Measurements from ENCODE around the gene ACOT7. TPM values are rescaled to one million over a fixed set of nuclear protein-coding genes. Genes with fewer than 3 reads are reported as not detected.
A peak's percentile ranks its signal among the peaks of the same experiment; 100 is the strongest.

The ACOT7 gene
- total RNA-seq, 1 donor from 2014 or later, result 35.1 TPM

DNA sequence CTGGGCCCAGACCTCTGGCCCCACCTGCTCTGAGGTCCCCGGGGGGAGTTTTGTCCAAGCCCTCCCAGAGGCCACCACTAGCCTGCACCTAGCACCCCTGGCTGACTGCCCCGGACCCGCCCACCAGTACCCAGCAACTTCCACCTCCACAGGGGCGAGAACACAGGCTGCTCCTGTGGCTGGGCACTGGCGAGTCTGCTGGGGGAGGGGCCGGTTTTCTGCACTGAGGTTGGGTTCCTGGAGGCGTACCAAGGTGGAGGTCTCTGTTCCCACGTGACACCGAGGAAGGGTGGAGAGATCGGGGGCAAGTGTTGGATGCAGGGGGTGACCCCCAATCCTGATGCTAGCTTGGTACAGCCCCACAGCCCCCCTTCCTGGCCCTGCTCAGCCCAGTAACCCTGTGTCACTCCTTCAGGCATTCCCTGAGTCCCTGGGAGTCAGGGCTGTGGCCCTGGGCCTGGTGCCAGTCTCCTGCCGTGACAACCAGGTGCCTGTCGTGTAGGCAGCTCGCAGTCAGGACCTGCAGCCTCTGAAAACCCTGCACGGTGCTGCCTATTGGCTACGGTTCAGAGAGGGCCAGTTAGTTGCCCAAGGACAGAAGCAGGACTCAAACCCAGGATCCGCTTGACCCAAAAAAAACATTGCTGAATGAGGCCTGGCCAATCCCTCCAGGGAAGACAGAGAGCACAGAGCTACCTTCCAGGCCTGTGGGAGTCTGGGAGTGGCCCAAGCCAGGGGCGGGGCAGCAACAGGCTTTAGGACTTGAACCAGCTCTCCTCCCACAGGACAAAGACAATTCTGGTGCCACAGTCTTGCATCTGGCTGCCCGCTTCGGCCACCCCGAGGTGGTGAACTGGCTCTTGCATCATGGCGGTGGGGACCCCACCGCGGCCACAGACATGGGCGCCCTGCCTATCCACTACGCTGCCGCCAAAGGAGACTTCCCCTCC lies 34.1 kb upstream of the ACOT7 start:
- no peak overlapping the region for H3K27ac Mint-ChIP-seq (ENCODE audit: unreplicated experiment)
- TF ChIP-seq, protein P1, sequence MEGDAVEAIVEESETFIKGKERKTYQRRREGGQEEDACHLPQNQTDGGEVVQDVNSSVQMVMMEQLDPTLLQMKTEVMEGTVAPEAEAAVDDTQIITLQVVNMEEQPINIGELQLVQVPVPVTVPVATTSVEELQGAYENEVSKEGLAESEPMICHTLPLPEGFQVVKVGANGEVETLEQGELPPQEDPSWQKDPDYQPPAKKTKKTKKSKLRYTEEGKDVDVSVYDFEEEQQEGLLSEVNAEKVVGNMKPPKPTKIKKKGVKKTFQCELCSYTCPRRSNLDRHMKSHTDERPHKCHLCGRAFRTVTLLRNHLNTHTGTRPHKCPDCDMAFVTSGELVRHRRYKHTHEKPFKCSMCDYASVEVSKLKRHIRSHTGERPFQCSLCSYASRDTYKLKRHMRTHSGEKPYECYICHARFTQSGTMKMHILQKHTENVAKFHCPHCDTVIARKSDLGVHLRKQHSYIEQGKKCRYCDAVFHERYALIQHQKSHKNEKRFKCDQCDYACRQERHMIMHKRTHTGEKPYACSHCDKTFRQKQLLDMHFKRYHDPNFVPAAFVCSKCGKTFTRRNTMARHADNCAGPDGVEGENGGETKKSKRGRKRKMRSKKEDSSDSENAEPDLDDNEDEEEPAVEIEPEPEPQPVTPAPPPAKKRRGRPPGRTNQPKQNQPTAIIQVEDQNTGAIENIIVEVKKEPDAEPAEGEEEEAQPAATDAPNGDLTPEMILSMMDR (IDR thresholded peaks at IDR 0.05; ENCODE audit: unreplicated experiment), result no peak
- no peak overlapping the region for H3K4me3 Mint-ChIP-seq (ENCODE audit: unreplicated experiment)

DNA sequence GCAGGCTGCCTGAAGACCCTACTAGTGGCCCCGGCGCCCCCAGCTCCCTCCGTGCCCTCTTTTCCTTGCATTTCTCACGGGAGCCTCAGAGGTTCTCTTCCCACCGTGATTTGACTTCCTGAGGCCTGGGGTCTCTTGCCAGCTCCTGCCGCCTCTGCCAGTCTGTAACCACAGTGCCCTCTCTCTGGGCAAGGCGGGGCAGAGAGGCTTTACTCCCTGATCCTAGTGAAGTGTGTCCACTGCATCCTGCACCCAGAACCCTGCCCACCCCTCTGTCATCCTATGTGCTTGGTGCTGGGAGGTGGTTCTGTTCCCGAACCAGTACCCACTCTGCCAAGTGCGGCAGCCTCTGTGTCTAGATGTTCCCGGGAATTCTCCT lies 33.4 kb upstream of the ACOT7 start:
- Mint-ChIP-seq H3K4me1 (ENCODE audit: unreplicated experiment) (no peaks in the 10 kb centered on the region), H3K27ac (ENCODE audit: unreplicated experiment) (no peak overlapping the region), H3K9me3 (ENCODE audit: unreplicated experiment) (no peaks in the 10 kb centered on the region), H3K36me3 (ENCODE audit: low read depth, unreplicated experiment) (no peaks in the 10 kb centered on the region), H3K27me3 (ENCODE audit: unreplicated experiment) (peaks cover 21% of the 10 kb centered on the region), H3K4me3 (ENCODE audit: unreplicated experiment) (no peak overlapping the region)
- DNase-seq (ENCODE audit: low spot score), result no peak
- TF ChIP-seq, protein P1 (IDR thresholded peaks at IDR 0.05; ENCODE audit: unreplicated experiment), result no peak

More for the DNA sequence above, 34.1 kb upstream of the ACOT7 start:
- DNase-seq (ENCODE audit: low spot score), result no peak
- Mint-ChIP-seq H3K36me3 (ENCODE audit: low read depth, unreplicated experiment) (no peaks in the 10 kb centered on the region), H3K27me3 (ENCODE audit: unreplicated experiment) (peaks cover 21% of the 10 kb centered on the region), H3K9me3 (ENCODE audit: unreplicated experiment) (no peaks in the 10 kb centered on the region), H3K4me1 (ENCODE audit: unreplicated experiment) (no peaks in the 10 kb centered on the region)

DNA sequence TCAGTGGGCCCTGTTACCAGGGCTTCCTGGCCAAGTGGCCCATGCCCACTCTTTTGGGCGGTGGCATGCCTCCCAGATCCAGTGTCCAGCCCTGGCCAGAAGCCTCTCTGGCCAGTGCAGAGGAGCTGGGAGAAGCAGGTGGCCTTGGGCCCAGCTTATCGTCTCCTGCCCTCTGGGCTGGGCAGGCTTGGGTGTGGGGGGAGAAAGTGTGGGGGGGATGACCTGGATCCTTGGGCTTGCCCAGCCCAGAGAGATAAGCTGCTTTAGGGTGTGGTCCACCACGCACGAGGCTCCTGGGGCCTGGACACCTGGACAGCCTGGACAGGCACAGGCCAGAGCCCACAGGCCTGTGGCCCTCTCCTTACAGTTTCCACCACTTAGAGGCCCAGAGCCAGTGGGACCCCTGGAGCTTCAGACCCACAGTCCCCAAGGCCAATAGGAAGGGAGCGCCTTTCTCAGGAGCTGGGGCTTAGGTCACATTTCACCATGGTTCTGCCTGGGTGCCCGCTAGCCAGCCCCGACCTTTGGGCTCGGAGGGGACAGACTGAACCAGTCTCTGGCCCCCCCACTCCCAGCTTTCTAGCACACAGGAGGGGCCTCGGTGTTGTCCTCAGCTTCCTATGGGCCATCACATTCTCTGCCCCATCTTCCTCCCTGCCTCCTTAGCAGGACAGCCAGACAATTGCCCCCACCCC lies 32.9 kb upstream of the ACOT7 start:
- Mint-ChIP-seq H3K36me3 (ENCODE audit: low read depth, unreplicated experiment) (no peaks in the 10 kb centered on the region), H3K4me1 (ENCODE audit: unreplicated experiment) (no peaks in the 10 kb centered on the region), H3K27ac (ENCODE audit: unreplicated experiment) (no peak overlapping the region), H3K4me3 (ENCODE audit: unreplicated experiment) (no peak overlapping the region), H3K9me3 (ENCODE audit: unreplicated experiment) (no peaks in the 10 kb centered on the region), H3K27me3 (ENCODE audit: unreplicated experiment) (peaks cover 27% of the 10 kb centered on the region)
- TF ChIP-seq, protein P1 (IDR thresholded peaks at IDR 0.05; ENCODE audit: unreplicated experiment), result no peak
- no peak for DNase-seq (ENCODE audit: low spot score)

DNA sequence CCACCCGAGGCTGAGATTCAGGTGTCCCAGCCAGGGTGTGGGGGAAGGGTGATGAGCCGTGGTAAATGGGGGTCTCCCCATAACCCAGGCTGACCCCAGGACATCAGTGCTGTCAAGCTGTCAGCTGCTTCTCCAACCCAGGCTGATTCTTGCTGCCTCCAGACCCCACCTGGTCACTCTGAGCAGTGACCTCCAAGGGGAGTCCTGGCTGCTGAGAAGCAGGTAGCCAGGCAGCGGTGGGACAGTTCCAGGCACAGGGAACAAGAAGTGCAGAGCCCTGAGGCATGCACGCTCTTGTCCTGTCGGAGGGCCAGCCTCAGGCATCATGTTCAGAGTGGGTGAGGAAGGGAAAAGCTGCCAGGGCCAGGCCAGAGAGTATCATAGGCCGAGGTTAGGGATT lies 32.1 kb upstream of the ACOT7 start:
- Mint-ChIP-seq H3K27ac (ENCODE audit: unreplicated experiment) (peak overlapping the region; percentile 57), H3K9me3 (ENCODE audit: unreplicated experiment) (no peaks in the 10 kb centered on the region), H3K4me3 (ENCODE audit: unreplicated experiment) (no peak overlapping the region), H3K27me3 (ENCODE audit: unreplicated experiment) (peaks cover 30% of the 10 kb centered on the region), H3K36me3 (ENCODE audit: low read depth, unreplicated experiment) (no peaks in the 10 kb centered on the region), H3K4me1 (ENCODE audit: unreplicated experiment) (no peaks in the 10 kb centered on the region)
- TF ChIP-seq, protein P1 (IDR thresholded peaks at IDR 0.05; ENCODE audit: unreplicated experiment), result no peak
- no peak for DNase-seq (ENCODE audit: low spot score)

Measured in endothelial cell (in vitro differentiated cells).